ENCODE results near the gene HOXC6.

HOXC6 gene

DNA sequence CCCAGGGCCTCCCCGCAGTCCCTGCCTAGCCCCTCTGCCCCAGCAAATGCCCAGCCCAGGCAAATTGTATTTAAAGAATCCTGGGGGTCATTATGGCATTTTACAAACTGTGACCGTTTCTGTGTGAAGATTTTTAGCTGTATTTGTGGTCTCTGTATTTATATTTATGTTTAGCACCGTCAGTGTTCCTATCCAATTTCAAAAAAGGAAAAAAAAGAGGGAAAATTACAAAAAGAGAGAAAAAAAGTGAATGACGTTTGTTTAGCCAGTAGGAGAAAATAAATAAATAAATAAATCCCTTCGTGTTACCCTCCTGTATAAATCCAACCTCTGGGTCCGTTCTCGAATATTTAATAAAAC is 2.2 kb downstream of the HOXC6 start:
- TF ChIP-seq, protein P1, sequence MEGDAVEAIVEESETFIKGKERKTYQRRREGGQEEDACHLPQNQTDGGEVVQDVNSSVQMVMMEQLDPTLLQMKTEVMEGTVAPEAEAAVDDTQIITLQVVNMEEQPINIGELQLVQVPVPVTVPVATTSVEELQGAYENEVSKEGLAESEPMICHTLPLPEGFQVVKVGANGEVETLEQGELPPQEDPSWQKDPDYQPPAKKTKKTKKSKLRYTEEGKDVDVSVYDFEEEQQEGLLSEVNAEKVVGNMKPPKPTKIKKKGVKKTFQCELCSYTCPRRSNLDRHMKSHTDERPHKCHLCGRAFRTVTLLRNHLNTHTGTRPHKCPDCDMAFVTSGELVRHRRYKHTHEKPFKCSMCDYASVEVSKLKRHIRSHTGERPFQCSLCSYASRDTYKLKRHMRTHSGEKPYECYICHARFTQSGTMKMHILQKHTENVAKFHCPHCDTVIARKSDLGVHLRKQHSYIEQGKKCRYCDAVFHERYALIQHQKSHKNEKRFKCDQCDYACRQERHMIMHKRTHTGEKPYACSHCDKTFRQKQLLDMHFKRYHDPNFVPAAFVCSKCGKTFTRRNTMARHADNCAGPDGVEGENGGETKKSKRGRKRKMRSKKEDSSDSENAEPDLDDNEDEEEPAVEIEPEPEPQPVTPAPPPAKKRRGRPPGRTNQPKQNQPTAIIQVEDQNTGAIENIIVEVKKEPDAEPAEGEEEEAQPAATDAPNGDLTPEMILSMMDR (conservative IDR thresholded peaks at IDR 0.05; ENCODE audit: low read depth, low read length) = no peak
- DNase-seq (ENCODE audit: low read depth) = no peak
- no peak overlapping the region for H3K4me3 ChIP-seq (ENCODE audit: low read depth, low read length)

DNA sequence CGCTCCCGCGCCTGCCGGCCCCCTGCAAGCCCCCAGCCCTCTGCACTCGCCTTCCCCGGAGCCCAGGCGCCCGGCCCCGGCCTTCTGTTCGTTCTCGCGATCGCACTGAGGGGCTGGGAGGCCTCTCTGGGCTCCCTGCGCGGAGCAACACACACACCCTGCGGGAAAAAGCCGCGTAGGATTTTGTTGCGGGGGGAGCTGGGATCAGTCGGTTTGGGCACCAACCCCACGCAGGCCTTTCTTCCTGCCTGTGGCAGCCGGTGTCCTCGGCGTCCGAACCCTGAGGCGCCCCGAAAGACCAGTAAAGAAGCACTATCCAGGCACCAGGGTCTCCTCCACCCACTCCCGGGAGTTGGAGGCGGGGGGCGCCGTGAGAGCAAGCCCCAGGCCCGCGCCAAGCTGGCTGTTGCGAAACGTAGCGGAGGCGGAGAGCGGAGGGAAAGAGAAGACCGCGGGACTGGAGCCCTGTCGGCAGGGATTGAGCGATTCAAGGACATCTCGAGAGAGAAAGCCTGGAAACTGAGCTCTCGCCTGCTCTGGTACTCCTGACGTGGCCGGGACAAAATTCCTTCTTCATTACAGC is 2.7 kb downstream of the HOXC6 start:
- TF ChIP-seq, protein P1 (conservative IDR thresholded peaks at IDR 0.05; ENCODE audit: low read depth, low read length) = no peak
- DNase-seq (ENCODE audit: low read depth) = peak; percentile 3
- H3K4me3 ChIP-seq (ENCODE audit: low read depth, low read length) = no peak overlapping the region

DNA sequence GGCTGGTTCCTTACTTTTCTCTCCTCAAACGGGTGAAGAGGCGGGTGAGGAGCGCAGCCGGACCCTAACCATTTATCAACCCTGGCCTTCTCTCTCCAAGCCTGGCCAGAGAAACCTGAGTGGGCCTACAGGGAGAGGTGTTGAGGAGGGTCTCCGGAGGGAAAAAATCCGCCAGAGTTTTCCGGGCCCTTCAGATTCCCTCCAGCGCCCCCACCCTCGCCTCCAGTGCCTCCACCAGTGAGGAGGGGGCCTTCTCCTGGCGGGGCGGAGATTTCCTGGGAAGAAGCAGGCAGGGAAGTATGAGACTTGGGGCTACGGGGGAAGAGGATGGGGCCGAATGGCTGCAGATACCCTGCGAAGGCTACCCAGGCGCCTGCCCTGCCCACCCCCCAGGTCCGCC is 3.2 kb downstream of the HOXC6 start:
- no peak for DNase-seq (ENCODE audit: low read depth)
- no peak overlapping the region for H3K4me3 ChIP-seq (ENCODE audit: low read depth, low read length)
- TF ChIP-seq, protein P1 (conservative IDR thresholded peaks at IDR 0.05; ENCODE audit: low read depth, low read length) = no peak

DNA sequence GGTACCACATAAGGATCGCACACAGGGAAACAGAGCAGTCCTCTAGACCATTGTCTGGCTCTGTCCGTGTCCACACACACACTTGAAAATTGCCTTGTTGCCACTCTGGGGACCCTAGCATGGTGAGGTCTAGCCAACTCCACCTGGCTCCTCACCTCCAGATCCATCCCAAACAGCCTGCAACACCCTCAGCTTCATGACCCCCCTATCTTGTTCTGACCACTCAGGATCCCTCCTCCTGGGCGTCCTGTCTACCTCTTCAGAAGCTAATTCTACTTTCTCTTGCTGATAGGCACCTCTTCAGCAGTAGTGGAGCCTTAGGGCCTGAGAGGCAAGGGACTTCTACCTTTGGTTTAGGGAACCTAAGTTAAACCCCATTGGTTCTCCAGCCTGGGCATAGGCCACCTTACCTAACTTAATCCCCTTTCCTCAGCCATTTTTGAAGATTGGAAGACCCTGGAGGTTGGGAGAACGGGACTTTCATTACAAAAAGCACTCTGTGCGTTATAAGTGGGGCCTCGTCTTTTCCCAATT is 3.9 kb downstream of the HOXC6 start:
- TF ChIP-seq, protein P1 (conservative IDR thresholded peaks at IDR 0.05; ENCODE audit: low read depth, low read length) = no peak
- no peak for DNase-seq (ENCODE audit: low read depth)
- no peak overlapping the region for H3K4me3 ChIP-seq (ENCODE audit: low read depth, low read length)

DNA sequence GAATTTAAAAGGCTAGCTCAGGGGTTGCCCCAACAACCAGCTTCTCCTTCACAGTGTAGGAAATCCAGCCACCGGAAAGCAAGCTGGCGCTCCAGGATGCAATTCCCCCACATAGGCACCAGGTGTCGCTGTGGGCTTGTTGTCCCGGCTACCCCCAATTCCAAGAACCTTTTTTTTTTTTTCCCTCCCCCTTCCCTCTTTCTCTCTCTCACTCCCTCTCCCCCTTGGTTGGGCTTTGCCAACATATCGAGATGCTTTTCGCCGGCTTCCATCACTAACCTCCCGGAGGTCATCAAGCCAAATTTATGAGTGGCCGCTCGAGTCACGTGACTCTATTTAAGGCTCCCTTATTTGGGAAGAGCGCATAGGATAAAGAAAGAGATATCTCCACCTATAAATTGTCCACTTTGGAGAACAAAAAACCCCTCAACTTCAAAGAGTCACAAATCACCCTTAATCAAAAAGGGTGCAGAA is 4.4 kb downstream of the HOXC6 start, which contains the start of gene HOXC5:
Gene HOXC5, plus strand, starts transcription at position 424 of the 474 bp plus-strand sequence. CDS start 73 bp downstream, outside the sequence.
- no peak within 1 kb of the TSS for H3K4me3 ChIP-seq (ENCODE audit: low read depth, low read length)
- DNase-seq (ENCODE audit: low read depth) = peak; percentile 41

DNA sequence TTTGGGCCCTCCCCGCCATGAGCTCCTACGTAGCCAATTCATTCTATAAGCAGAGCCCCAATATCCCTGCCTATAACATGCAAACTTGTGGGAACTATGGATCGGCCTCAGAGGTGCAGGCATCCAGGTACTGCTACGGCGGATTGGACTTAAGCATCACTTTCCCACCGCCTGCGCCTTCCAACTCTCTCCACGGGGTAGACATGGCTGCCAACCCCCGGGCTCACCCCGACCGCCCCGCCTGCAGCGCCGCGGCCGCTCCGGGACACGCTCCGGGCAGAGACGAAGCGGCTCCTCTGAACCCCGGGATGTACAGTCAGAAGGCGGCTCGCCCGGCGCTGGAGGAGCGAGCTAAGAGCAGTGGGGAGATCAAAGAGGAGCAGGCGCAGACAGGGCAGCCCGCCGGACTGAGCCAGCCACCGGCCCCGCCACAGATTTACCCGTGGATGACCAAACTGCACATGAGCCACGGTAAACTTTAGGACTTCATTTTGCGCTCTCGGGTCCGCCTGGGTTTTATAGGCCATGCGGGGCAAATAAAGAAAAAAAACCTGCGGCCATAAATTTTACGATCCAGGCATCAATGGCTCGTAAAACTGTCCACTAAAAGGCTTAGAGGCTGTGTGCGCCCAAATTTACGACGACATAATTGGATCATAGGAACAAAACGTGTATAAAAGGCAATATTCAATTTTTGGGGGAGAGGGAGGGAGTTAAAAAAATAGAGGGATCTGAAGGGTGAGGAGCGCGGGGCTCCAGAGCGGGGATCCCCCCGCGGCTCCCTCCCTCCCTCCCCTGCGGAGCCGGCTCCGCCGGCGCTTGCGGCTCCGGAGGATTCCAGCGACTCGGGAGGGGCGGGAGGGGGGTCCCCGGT is 5.1 kb downstream of the HOXC6 start:
- TF ChIP-seq, protein P1 (conservative IDR thresholded peaks at IDR 0.05; ENCODE audit: low read depth, low read length) = no peak
- DNase-seq (ENCODE audit: low read depth) = no peak
- H3K4me3 ChIP-seq (ENCODE audit: low read depth, low read length) = no peak overlapping the region

More for the DNA sequence above, 4.4 kb downstream of the HOXC6 start, which contains the start of gene HOXC5:
- TF ChIP-seq, protein P1 (conservative IDR thresholded peaks at IDR 0.05; ENCODE audit: low read depth, low read length) = peak; percentile 78

Measured in choroid plexus epithelial cell (primary cell).